ENCODE data around the gene FPR3. TPM values are rescaled to one million over a fixed set of nuclear protein-coding genes. Genes with fewer than 3 reads are reported as not detected.
"Not testable (repeated sequence)": the region's sequence is repeated elsewhere in the genome, so short reads cannot be mapped to it uniquely, and the experiment has no call there.

The FPR3 gene
- total RNA-seq, 1 experiment from 2014 or later = not detected

GRCh38 chr19:51772977-51773376 is 22.0 kb upstream of the FPR3 start:
- H3K27ac Mint-ChIP-seq = no peak overlapping the region
- H3K27ac ChIP-seq (ENCODE audit: insufficient read length, low read depth, low read length) = no peak overlapping the region
- H3K4me1 ChIP-seq (ENCODE audit: insufficient read depth, low read length) = no peaks in the 10 kb centered on the region
- H3K79me2 ChIP-seq (ENCODE audit: insufficient read depth, low read length) = no peaks in the 10 kb centered on the region
- whole genome bisulfite sequencing (ENCODE audit: extremely low coverage, insufficient read length, low lambda C conversion rate) = no CpG with 5 or more reads among the region's 6 CpGs
- H2BK15ac ChIP-seq (ENCODE audit: low read depth, low read length) = no peak overlapping the region
- no peak overlapping the region for H3K23ac ChIP-seq (ENCODE audit: insufficient read length, low read depth, low read length)
- H2AK5ac ChIP-seq (ENCODE audit: insufficient read length, low read length) = no peak overlapping the region
- no peak overlapping the region for H4K8ac ChIP-seq (replicated peaks; ENCODE audit: insufficient read length, low read depth, low read length)
- peaks cover 0 to 6% of the 10 kb centered on the region in 2 experiments; a peak in 2 of 4 replicates for H3K4me1 Mint-ChIP-seq
- H2BK20ac ChIP-seq (ENCODE audit: low read depth, low read length, poor library complexity, severe bottlenecking) = no peak overlapping the region
- no peak overlapping the region for H3T11ph ChIP-seq (ENCODE audit: low read length)
- H4K5ac ChIP-seq (ENCODE audit: insufficient read length, low read depth, low read length) = no peak overlapping the region
- H4K20me1 ChIP-seq (ENCODE audit: control insufficient read depth, insufficient read depth, insufficient read length) = no peaks in the 10 kb centered on the region
- no peak overlapping the region; a peak in 1 of 5 replicates for H3K4me3 Mint-ChIP-seq
- no peak overlapping the region for H3K4me2 ChIP-seq (ENCODE audit: insufficient read depth, insufficient read length, low read length)
- H4K91ac ChIP-seq (ENCODE audit: insufficient read length, low read depth, low read length) = no peak overlapping the region
- no peaks in the 10 kb centered on the region for H3K9me3 ChIP-seq (ENCODE audit: control insufficient read depth, low read depth, low read length)
- H3K79me1 ChIP-seq (ENCODE audit: insufficient read depth, low read depth, low read length, poor library complexity, severe bottlenecking) = no peaks in the 10 kb centered on the region
- no peak; the same call in 2 of the 3 replicates for TF ChIP-seq CTCF (conservative IDR thresholded peaks at IDR 0.05)
- DNase-seq = no peak
- peaks cover 23% of the 10 kb centered on the region for H3K27me3 Mint-ChIP-seq (ENCODE audit: low read depth)
- no peak overlapping the region for H3K18ac ChIP-seq (ENCODE audit: insufficient read length, low read depth, low read length)
- no peak overlapping the region for H3K9ac ChIP-seq (ENCODE audit: extremely low read depth, insufficient read length, low read length)
- no peak overlapping the region for H2AFZ ChIP-seq (ENCODE audit: low read length)
- no peak overlapping the region for H2BK12ac ChIP-seq (ENCODE audit: insufficient read length, low read depth, low read length)
- H3K56ac ChIP-seq (ENCODE audit: insufficient read length, low read depth, low read length) = no peak overlapping the region
- H3K14ac ChIP-seq (ENCODE audit: insufficient read depth, low read length) = no peak overlapping the region
- peaks cover 12 to 80% of the 10 kb centered on the region in 2 experiments for H3K9me3 Mint-ChIP-seq
- H3K36me3 Mint-ChIP-seq (ENCODE audit: insufficient read depth in 1 of 3, low read depth in 3 of 3) = no peaks in the 10 kb centered on the region
- no peaks in the 10 kb centered on the region for H3K23me2 ChIP-seq (ENCODE audit: insufficient read length, low read depth, low read length, poor library complexity, severe bottlenecking)
- no peaks in the 10 kb centered on the region for H3K27me3 ChIP-seq (ENCODE audit: insufficient read depth, low read length)
- H3K4ac ChIP-seq (ENCODE audit: low read depth, low read length) = no peak overlapping the region
- H2BK120ac ChIP-seq (ENCODE audit: low read depth, low read length, poor library complexity, severe bottlenecking) = no peak overlapping the region
- H2BK5ac ChIP-seq (ENCODE audit: insufficient read length, low read length) = no peak overlapping the region

- not testable (repeated sequence) for H3K56ac ChIP-seq (ENCODE audit: insufficient read length, low read depth, low read length); H3K36me3 Mint-ChIP-seq (ENCODE audit: insufficient read depth in 1 of 3, low read depth in 3 of 3); H3K27me3 ChIP-seq (ENCODE audit: insufficient read depth, low read length); H3K9me3 ChIP-seq (ENCODE audit: control insufficient read depth, low read depth, low read length); H2BK5ac ChIP-seq (ENCODE audit: insufficient read length, low read length); H3K27ac ChIP-seq (ENCODE audit: insufficient read length, low read depth, low read length); H2AK5ac ChIP-seq (ENCODE audit: insufficient read length, low read length); H3K79me2 ChIP-seq (ENCODE audit: insufficient read depth, low read length); H3K4me3 Mint-ChIP-seq; H3K9ac ChIP-seq (ENCODE audit: extremely low read depth, insufficient read length, low read length); H4K5ac ChIP-seq (ENCODE audit: insufficient read length, low read depth, low read length); H2BK12ac ChIP-seq (ENCODE audit: insufficient read length, low read depth, low read length); H3K4me1 ChIP-seq (ENCODE audit: insufficient read depth, low read length); H2BK15ac ChIP-seq (ENCODE audit: low read depth, low read length); H3K23me2 ChIP-seq (ENCODE audit: insufficient read length, low read depth, low read length, poor library complexity, severe bottlenecking); H4K91ac ChIP-seq (ENCODE audit: insufficient read length, low read depth, low read length); H2AFZ ChIP-seq (ENCODE audit: low read length); DNase-seq; H4K20me1 ChIP-seq (ENCODE audit: control insufficient read depth, insufficient read depth, insufficient read length); H3K4me1 Mint-ChIP-seq; H2BK20ac ChIP-seq (ENCODE audit: low read depth, low read length, poor library complexity, severe bottlenecking); H3K23ac ChIP-seq (ENCODE audit: insufficient read length, low read depth, low read length); H2BK120ac ChIP-seq (ENCODE audit: low read depth, low read length, poor library complexity, severe bottlenecking); H3K14ac ChIP-seq (ENCODE audit: insufficient read depth, low read length); H3K27ac Mint-ChIP-seq; H3T11ph ChIP-seq (ENCODE audit: low read length); H3K18ac ChIP-seq (ENCODE audit: insufficient read length, low read depth, low read length); H3K79me1 ChIP-seq (ENCODE audit: insufficient read depth, low read depth, low read length, poor library complexity, severe bottlenecking); H4K8ac ChIP-seq (replicated peaks; ENCODE audit: insufficient read length, low read depth, low read length); H3K4me2 ChIP-seq (ENCODE audit: insufficient read depth, insufficient read length, low read length); H3K4ac ChIP-seq (ENCODE audit: low read depth, low read length)
- WGBS (ENCODE audit: extremely low coverage, insufficient read length, low lambda C conversion rate) = no CpG with 5 or more reads among the region's 1 CpG
- H3K27me3 Mint-ChIP-seq (ENCODE audit: low read depth) = peaks cover 46% of the 10 kb centered on the region
- H3K9me3 Mint-ChIP-seq = peaks cover 8 to 71% of the 10 kb centered on the region in 2 experiments
These were observed 18.4 kb upstream of the FPR3 start for GRCh38 chr19:51776561-51776960.

All from H9 (cell line).